Endothelial cell of umbilical vein (primary cell): Measurements from ENCODE around the gene MTFR1L. TPM values are rescaled to one million over a fixed set of nuclear protein-coding genes. Genes with fewer than 3 reads are reported as not detected.

Experiments
- BruUV-seq: library from RNA; stranded (reverse); fragments of 400-500 nt; replicated peaks from 2 replicates; lab custom pipeline; 2021; lab: Mats Ljungman, UMichigan
- CTCF ChIA-PET: fragments of 300-600, 350-600 bp; sonication (Branson Sonifier 250); formaldehyde crosslinking; loops from one replicate; lab custom pipeline; 2021; ENCODE audit warnings: antibody characterized with exemption, inconsistent platforms; lab: Charles Lee
- POLR2A ChIA-PET: fragments of 300-600, 350-600 bp; sonication (Branson Sonifier 250); formaldehyde crosslinking; loops from one replicate; lab custom pipeline; 2021; ENCODE audit warnings: antibody characterized with exemption, inconsistent platforms; lab: Charles Lee
- DNase-seq: peaks from one replicate; pipeline ENCODE4 v3.0.0-alpha.2; 2011; ENCODE audit warnings: low read depth, low spot score
- FAIRE-seq: peaks from 2 replicates; lab custom pipeline; 2011; peaks lifted over from hg19 to GRCh38; lab: Jason Lieb, UNC
- H2AFZ ChIP-seq: 2 replicates; pipeline ENCODE4 v1.6.0; 2012; ENCODE audit warnings: low read depth, low read length, control low read depth, inconsistent platforms
- H3K27ac ChIP-seq: 2 replicates; pipeline ENCODE4 v1.5.1; 2011; ENCODE audit warnings: low read depth, mild to moderate bottlenecking, control low read depth, low read length, moderate library complexity; ENCODE audit not compliant: insufficient read depth
- H3K27me3 ChIP-seq, 2 experiments: 2 replicates each; pipeline versions ENCODE4 v1.6.0 to v1.6.1; 2011; ENCODE audit warnings: low read length in 2 of 2, mixed read lengths in 1 of 2; ENCODE audit not compliant: control insufficient read depth in 2 of 2, insufficient read depth in 2 of 2
- H3K36me3 ChIP-seq, 2 experiments: 2 replicates in 1 of 2; 3 replicates in 1 of 2; pipeline ENCODE4 v1.5.1; 2011; ENCODE audit warnings: low read length in 2 of 2, mild to moderate bottlenecking in 1 of 2, moderate library complexity in 1 of 2; ENCODE audit not compliant: control insufficient read depth in 2 of 2, insufficient read depth in 2 of 2; ENCODE audit errors: extremely low read depth in 1 of 2
- H3K4me1 ChIP-seq: 3 replicates; pipeline ENCODE4 v1.5.1; 2011; ENCODE audit warnings: mild to moderate bottlenecking, low read length; ENCODE audit not compliant: control insufficient read depth, insufficient read depth; ENCODE audit errors: extremely low read depth
- H3K4me2 ChIP-seq: 2 replicates; pipeline ENCODE4 v1.6.1; 2011; ENCODE audit warnings: low read length, control low read depth, mixed read lengths; ENCODE audit not compliant: insufficient read depth
- H3K4me3 ChIP-seq, 3 experiments: fragments of 200-600 bp in 1 of 3; sonication (generic), shearing (Covaris generic) in 1 of 3; replicated peaks in 1 of 3; 2 replicates each; pipeline ENCODE4 v1.5.1; 2011 to 2016; ENCODE audit warnings: control low read depth in 3 of 3, low read length in 3 of 3, mild to moderate bottlenecking in 2 of 3, inconsistent platforms in 1 of 3, low read depth in 1 of 3, moderate library complexity in 1 of 3; ENCODE audit not compliant: insufficient read depth in 1 of 3
- H3K79me2 ChIP-seq: 2 replicates; pipeline ENCODE4 v1.6.0; 2012; ENCODE audit warnings: low read length, inconsistent platforms; ENCODE audit not compliant: control insufficient read depth, insufficient read depth
- H3K9ac ChIP-seq: replicated peaks from 2 replicates; pipeline ENCODE3; 2011; ENCODE audit warnings: low read length, control low read depth; ENCODE audit not compliant: insufficient read depth; ENCODE audit errors: extremely low read depth
- H3K9me1 ChIP-seq: replicated peaks from 3 replicates; pipeline ENCODE4 v1.6.0; 2011; ENCODE audit warnings: mild to moderate bottlenecking, low read length; ENCODE audit not compliant: control insufficient read depth, insufficient read depth; ENCODE audit errors: extremely low read depth
- H3K9me3 ChIP-seq: replicated peaks from 2 replicates; pipeline ENCODE4 v1.5.1; 2012; ENCODE audit warnings: low read length, inconsistent platforms; ENCODE audit not compliant: control insufficient read depth, insufficient read depth
- H4K20me1 ChIP-seq: replicated peaks from 2 replicates; pipeline ENCODE3; 2011; ENCODE audit warnings: mild to moderate bottlenecking, low read length; ENCODE audit not compliant: control insufficient read depth, insufficient read depth; ENCODE audit errors: extremely low read depth
- EZH2 ChIP-seq: IDR thresholded peaks from 2 replicates; pipeline ENCODE4 v1.6.1; 2012; ENCODE audit warnings: borderline replicate concordance, low read depth, mild to moderate bottlenecking, moderate library complexity, low read length, inconsistent platforms; ENCODE audit not compliant: severe bottlenecking
- FOS ChIP-seq: IDR thresholded peaks from 2 replicates; pipeline ENCODE4 v1.6.1; 2011; ENCODE audit warnings: mild to moderate bottlenecking, low read length, moderate library complexity, borderline replicate concordance; ENCODE audit not compliant: insufficient read depth
- GATA2 ChIP-seq: IDR thresholded peaks from 2 replicates; pipeline ENCODE4 v1.7.0; 2011; ENCODE audit warnings: low read depth, mild to moderate bottlenecking, moderate library complexity, mixed read lengths, low read length; ENCODE audit not compliant: insufficient read length, insufficient read depth
- JUN ChIP-seq: IDR thresholded peaks from 2 replicates; pipeline ENCODE4 v1.6.1; 2011; ENCODE audit warnings: borderline replicate concordance, low read depth; ENCODE audit not compliant: insufficient read length, insufficient read depth
- MYC ChIP-seq: IDR thresholded peaks from one replicate; pipeline ENCODE4 v1.6.1; 2011; ENCODE audit warnings: mild to moderate bottlenecking, low read depth, low read length
- POLR2A ChIP-seq: IDR thresholded peaks from 2 replicates; pipeline ENCODE4 v1.6.1; 2012; ENCODE audit warnings: low read depth, mild to moderate bottlenecking, control low read depth, low read length
- POLR2AphosphoS5 ChIP-seq: IDR thresholded peaks from 2 replicates; pipeline ENCODE4 v1.6.1; 2012; ENCODE audit warnings: low read depth, mild to moderate bottlenecking, control low read depth, low read length, moderate library complexity; ENCODE audit not compliant: insufficient read depth
- dilution Hi-C: fragments of 300-500 bp; cut with MboI; formaldehyde crosslinking; loops from one replicate; pipeline ENCODE4 v1.15.0; 2019; ENCODE audit warnings: low sequenced_read_pairs; ENCODE audit not compliant: extremely low pct_ligation_motif_present
- intact Hi-C: fragments of 100-400 bp; cut with micrococcal nuclease; formaldehyde crosslinking; loops from one replicate; pipeline ENCODE4 v1.10.0; 2022
- polyA plus RNA-seq, 4 experiments: library from polyadenylated mRNA; depleted of rRNA in 3 of 4; stranded (reverse) in 3 of 4; unstranded in 1 of 4; fragments of >200 nt; gene quantifications; 2 replicates each; pipeline versions ENCODE4 v1.2.1 to v1.2.3, GENCODE V29; 2011 to 2012; ENCODE audit warnings: missing spikeins in 1 of 4
- total RNA-seq: library from RNA; stranded (reverse); gene quantifications from 2 replicates; pipeline ENCODE4 v1.2.3, GENCODE V29; 2021
- TF ChIP-seq, protein P1 (sequence below), 2 donors: IDR thresholded peaks; 1 replicate in 1 of 2; 2 replicates in 1 of 2; pipeline ENCODE4 v1.5.1; 2011; ENCODE audit warnings: low read length in 2 of 2, mild to moderate bottlenecking in 2 of 2, moderate library complexity in 2 of 2, control low read depth in 1 of 2, inconsistent platforms in 1 of 2, low read depth in 1 of 2; ENCODE audit not compliant: insufficient read depth in 1 of 2; ENCODE audit errors: extremely low read depth in 1 of 2
- TF ChIP-seq, protein P2 (sequence below): IDR thresholded peaks from 2 replicates; pipeline ENCODE4 v1.6.1; 2011; ENCODE audit not compliant: insufficient read depth, insufficient read length

Gene MTFR1L
- total and polyA plus RNA-seq, 2 donors (not counting 3 experiments of a cell fraction or from before 2014, with no cell fraction given): 34.8 to 45.5 TPM

DNA sequence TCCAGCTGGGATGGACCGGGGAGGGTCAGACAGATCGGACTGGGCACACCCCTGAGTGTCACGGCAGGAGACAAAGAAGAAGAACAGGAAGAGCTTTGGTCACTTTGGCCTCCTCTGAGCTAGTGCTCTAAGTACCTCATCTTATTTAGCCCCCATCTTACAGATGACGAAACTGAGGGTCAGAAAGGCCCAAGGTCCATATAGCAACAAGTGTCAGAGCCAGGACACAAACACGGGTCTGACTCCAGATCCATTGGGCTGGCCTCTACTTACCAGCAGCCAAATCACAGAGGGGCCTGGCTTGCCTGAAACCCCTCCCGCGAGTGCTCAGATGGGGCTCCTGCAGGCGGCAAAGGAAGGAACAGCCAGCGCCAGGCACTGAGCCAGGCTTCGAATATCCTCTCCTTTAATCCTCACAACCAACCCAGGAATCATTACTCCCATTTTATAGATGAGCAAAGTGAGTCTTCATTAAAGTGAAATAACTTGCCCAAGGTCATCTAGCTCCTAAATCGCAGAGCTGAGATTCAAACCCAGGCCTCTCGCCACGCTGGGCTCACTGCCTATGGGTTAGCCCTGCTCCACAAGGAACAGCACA, 45.4 kb upstream of the MTFR1L start:
- POLR2A ChIA-PET: no interaction called here
- Histone ChIP-seq H4K20me1 (no peaks in the 10 kb centered on the region), H3K4me1 (no peaks in the 10 kb centered on the region), H3K36me3 (no peaks in the 10 kb centered on the region), H3K79me2 (no peaks in the 10 kb centered on the region), H3K4me3 (no peak overlapping the region), H3K27me3 (no peaks in the 10 kb centered on the region), H3K27ac (no peak overlapping the region), H3K9me3 (no peaks in the 10 kb centered on the region), H3K9me1 (no peaks in the 10 kb centered on the region), H3K9ac (no peak overlapping the region), H2AFZ (no peak overlapping the region), H3K4me2 (no peak overlapping the region)
- dilution Hi-C loops (no loop called here), intact Hi-C loops (no loop called here)
- DNase-seq (no peak), FAIRE-seq (no peak)
- BruUV-seq: no TSS peak
- TF ChIP-seq EZH2 (no peak), MYC (no peak), FOS (no peak), POLR2A (no peak), POLR2AphosphoS5 (no peak), JUN (no peak), GATA2 (no peak)
- TF ChIP-seq, protein P1, sequence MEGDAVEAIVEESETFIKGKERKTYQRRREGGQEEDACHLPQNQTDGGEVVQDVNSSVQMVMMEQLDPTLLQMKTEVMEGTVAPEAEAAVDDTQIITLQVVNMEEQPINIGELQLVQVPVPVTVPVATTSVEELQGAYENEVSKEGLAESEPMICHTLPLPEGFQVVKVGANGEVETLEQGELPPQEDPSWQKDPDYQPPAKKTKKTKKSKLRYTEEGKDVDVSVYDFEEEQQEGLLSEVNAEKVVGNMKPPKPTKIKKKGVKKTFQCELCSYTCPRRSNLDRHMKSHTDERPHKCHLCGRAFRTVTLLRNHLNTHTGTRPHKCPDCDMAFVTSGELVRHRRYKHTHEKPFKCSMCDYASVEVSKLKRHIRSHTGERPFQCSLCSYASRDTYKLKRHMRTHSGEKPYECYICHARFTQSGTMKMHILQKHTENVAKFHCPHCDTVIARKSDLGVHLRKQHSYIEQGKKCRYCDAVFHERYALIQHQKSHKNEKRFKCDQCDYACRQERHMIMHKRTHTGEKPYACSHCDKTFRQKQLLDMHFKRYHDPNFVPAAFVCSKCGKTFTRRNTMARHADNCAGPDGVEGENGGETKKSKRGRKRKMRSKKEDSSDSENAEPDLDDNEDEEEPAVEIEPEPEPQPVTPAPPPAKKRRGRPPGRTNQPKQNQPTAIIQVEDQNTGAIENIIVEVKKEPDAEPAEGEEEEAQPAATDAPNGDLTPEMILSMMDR (IDR thresholded peaks at IDR 0.05; ENCODE audit: extremely low read depth in 1 of 2, insufficient read depth in 1 of 2, low read depth in 1 of 2, low read length in 2 of 2): no peak
- TF ChIP-seq, protein P2, sequence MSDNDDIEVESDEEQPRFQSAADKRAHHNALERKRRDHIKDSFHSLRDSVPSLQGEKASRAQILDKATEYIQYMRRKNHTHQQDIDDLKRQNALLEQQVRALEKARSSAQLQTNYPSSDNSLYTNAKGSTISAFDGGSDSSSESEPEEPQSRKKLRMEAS: no peak
- CTCF ChIA-PET: interaction anchor here (1.8 kb wide), 1 partner anchor 8 kb away, joined by 4 read pairs; no protein-coding TSS in a partner anchor
